GM12892 (cell line): ENCODE results near the gene CNR1.

ENCODE experiments used
- POLR2A ChIP-seq: IDR thresholded peaks from 2 replicates; pipeline ENCODE4 v1.6.1; 2011; ENCODE audit warnings: low read depth, low read length, control low read depth
- POLR2AphosphoS5 ChIP-seq: IDR thresholded peaks from 2 replicates; pipeline ENCODE4 v1.6.1; 2011; ENCODE audit warnings: low read depth, low read length, control low read depth
- TAF1 ChIP-seq: IDR thresholded peaks from 2 replicates; pipeline ENCODE4 v1.6.1; 2011; ENCODE audit warnings: low read depth, mild to moderate bottlenecking, control low read depth, low read length, borderline replicate concordance

GRCh38 chr6:88211446-88211845 lies 45.3 kb upstream of the CNR1 start:
- TF ChIP-seq POLR2A (no peak), TAF1 (no peak), POLR2AphosphoS5 (no peak)
